Glutamatergic neuron (in vitro differentiated cells): ENCODE data around the gene VWA3A. TPM values are rescaled to one million over a fixed set of nuclear protein-coding genes. Genes with fewer than 3 reads are reported as not detected.

Source experiments
- DNase-seq: peaks from one replicate; pipeline ENCODE4 v3.0.0; 2022
- H3K27ac Mint-ChIP-seq: one replicate; pipeline ENCODE4 v1.8.0; 2020; ENCODE audit warnings: mild to moderate bottlenecking, mixed read lengths, inconsistent platforms; ENCODE audit not compliant: unreplicated experiment
- H3K27me3 Mint-ChIP-seq: one replicate; pipeline ENCODE4 v1.8.0; 2020; ENCODE audit warnings: mild to moderate bottlenecking, moderate library complexity, mixed read lengths, inconsistent platforms; ENCODE audit not compliant: unreplicated experiment
- H3K36me3 Mint-ChIP-seq: one replicate; pipeline ENCODE4 v1.8.0; 2020; ENCODE audit warnings: mild to moderate bottlenecking, mixed read lengths, inconsistent platforms; ENCODE audit not compliant: unreplicated experiment
- H3K4me1 Mint-ChIP-seq: one replicate; pipeline ENCODE4 v1.8.0; 2020; ENCODE audit warnings: mild to moderate bottlenecking, low read depth, mixed read lengths, inconsistent platforms; ENCODE audit not compliant: unreplicated experiment
- H3K4me3 Mint-ChIP-seq: one replicate; pipeline ENCODE4 v1.8.0; 2020; ENCODE audit warnings: mild to moderate bottlenecking, mixed read lengths, inconsistent platforms; ENCODE audit not compliant: unreplicated experiment
- H3K9me3 Mint-ChIP-seq: one replicate; pipeline ENCODE4 v1.8.0; 2020; ENCODE audit warnings: mild to moderate bottlenecking, moderate library complexity, mixed read lengths, inconsistent platforms; ENCODE audit not compliant: unreplicated experiment
- total RNA-seq: library from RNA; stranded (reverse); fragmentation: NEBNext Ultra II Directional; extraction: Animal tissue kit (Norgen Biotek cat#: 25700); gene quantifications from one replicate; pipeline ENCODE4 v1.2.1, GENCODE V29; 2021; ENCODE audit not compliant: unreplicated experiment
- TF ChIP-seq, protein P1 (sequence below): fragments of 200-600 bp; sonication (generic); IDR thresholded peaks from one replicate; pipeline ENCODE4 v1.5.0; 2021; ENCODE audit not compliant: partially characterized antibody, unreplicated experiment

The VWA3A gene
- total RNA-seq, 1 donor from 2014 or later: 0.17 TPM

DNA sequence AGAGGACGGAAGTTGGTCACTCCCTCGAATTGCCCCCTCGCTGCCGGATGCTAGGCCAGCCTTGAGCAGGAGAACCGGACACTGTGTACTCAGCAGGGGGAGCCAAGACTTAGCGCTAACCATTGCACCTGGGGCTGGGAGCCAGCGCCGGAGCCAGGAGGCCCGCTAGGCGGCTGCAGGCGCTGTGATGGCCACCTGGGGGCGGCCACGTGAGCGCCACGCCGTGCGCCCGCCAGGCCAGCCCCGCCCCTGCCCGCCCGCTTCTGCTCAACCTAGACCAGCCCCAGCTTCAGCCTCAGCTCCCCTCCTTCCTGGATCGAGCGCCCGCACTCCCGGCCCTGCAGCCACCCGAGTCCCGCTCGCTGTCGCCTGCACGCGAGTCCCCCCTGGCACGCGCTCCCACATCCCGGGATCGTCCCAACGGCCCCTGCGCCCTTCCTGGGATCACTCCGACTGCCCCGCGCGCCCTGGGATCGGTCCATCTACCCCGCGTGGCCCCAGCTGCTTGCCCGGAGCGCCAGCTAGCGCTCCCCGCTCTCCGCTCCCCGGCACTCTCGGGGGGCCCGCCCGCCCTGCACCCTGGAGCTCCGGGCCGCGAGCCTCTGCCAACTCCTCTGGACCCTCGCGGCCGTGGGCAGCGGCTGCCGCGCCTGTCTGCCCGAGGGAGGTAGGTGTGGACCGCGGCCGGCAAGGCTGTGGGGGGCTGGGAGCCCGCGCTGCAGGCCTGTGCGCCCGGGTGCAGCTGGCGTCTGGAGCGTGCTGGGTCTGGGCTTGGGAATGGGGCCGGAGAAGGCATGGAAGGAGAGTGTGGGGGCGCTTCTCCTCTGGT lies 113.9 kb downstream of the VWA3A start, which contains the start of gene EEF2K:
Gene EEF2K, plus strand, starts transcription at position 266 of the 829 bp plus-strand sequence. CDS start 19,452 bp downstream, outside the sequence.
- peaks cover 5% of the 10 kb centered on the region for H3K36me3 Mint-ChIP-seq
- peak; percentile 93 for DNase-seq
- peaks cover 10% of the 10 kb centered on the region for H3K4me1 Mint-ChIP-seq
- peaks cover 10% of the 10 kb centered on the region for H3K27me3 Mint-ChIP-seq
- H3K27ac Mint-ChIP-seq: peak within 1 kb of the TSS; percentile 94
- H3K4me3 Mint-ChIP-seq: peak within 1 kb of the TSS; percentile 96
- H3K9me3 Mint-ChIP-seq: peaks cover 9% of the 10 kb centered on the region
- TF ChIP-seq, protein P1, sequence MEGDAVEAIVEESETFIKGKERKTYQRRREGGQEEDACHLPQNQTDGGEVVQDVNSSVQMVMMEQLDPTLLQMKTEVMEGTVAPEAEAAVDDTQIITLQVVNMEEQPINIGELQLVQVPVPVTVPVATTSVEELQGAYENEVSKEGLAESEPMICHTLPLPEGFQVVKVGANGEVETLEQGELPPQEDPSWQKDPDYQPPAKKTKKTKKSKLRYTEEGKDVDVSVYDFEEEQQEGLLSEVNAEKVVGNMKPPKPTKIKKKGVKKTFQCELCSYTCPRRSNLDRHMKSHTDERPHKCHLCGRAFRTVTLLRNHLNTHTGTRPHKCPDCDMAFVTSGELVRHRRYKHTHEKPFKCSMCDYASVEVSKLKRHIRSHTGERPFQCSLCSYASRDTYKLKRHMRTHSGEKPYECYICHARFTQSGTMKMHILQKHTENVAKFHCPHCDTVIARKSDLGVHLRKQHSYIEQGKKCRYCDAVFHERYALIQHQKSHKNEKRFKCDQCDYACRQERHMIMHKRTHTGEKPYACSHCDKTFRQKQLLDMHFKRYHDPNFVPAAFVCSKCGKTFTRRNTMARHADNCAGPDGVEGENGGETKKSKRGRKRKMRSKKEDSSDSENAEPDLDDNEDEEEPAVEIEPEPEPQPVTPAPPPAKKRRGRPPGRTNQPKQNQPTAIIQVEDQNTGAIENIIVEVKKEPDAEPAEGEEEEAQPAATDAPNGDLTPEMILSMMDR: peak; percentile 85

Other genes starting within 250 kb of the VWA3A start
- gene NPIPB4, start 234.8 kb upstream of the VWA3A start, total RNA-seq: 212 TPM
- gene UQCRC2, start 139.2 kb upstream of the VWA3A start, total RNA-seq: 193 TPM
- not detected for gene PDZD9, start 91.4 kb upstream of the VWA3A start, total RNA-seq
- 13.0 TPM for gene MOSMO, start 84.4 kb upstream of the VWA3A start, total RNA-seq
- not detected for gene SDR42E2, start 70.0 kb downstream of the VWA3A start, total RNA-seq
- 40.2 TPM for gene EEF2K, start 113.7 kb downstream of the VWA3A start, total RNA-seq
- gene POLR3E, start 204.9 kb downstream of the VWA3A start, total RNA-seq: 31.5 TPM